ENCODE data around the gene EIF6. TPM values are rescaled to one million over a fixed set of nuclear protein-coding genes. Genes with fewer than 3 reads are reported as not detected.
A peak's percentile ranks its signal among the peaks of the same experiment; 100 is the strongest.
"Not testable (repeated sequence)": the region's sequence is repeated elsewhere in the genome, so short reads cannot be mapped to it uniquely, and the experiment has no call there.

The EIF6 gene
- total RNA-seq, 1 donor from 2014 or later: 41.2 TPM

DNA sequence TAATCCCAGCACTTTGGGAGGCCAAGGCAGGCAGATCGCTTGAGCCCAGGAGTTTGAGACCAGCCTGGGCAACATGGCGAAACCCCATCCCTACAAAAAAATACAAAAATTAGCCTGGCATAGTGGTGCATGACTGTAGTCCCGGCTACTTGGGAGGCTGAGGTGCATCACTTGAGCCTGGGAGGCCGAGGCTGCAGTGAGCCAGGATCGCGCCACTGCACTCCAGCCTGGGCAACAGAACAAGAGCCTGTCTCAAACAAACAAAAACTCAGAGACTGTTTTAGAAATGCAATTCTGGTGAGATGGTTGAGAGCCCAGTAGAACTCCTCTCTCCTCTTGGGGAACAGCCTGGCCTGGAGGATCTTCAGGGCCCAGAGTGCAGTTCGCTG lies 31.1 kb upstream of the EIF6 start:
- DNase-seq (ENCODE audit: low spot score); intact Hi-C loops (cut with DNase I): not testable (repeated sequence)

DNA sequence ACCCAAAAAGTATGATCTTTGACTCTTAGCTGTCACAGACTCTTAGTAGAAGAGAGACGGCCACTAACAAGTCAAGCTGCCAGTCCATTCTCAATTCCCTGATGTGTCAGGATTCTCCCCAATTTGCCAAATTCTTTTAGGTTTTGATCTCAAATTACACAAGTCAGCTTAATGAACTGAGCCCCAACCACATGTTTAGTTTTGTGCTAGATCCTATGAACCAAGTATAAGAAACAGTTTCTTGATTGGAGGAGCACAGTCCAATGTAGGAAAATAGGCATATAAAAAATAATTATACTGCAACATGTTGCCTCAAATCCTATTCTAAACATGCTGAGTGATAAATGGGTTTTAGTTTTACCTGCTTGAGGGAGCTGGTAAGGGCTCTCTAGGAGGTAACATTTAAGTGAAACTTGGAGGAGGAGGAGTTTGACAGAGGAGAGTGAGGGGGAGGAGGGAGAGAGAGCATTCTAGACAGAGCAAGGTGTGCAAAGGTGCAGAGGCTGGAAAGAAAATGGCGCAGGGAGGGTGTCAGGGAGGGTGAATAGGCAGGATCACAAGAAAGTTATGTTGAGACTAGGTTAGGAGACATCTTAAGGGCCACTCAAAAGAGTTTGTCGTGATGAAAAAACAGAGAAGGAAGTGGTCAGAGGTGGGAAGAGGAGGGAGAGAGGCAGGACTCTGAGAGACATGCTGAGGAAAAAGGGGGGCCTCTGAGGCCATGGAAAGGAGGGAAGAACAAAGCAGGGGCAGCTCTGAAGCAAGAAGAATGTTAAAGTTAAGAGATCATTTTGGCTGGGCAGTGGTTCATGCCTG lies 30.5 kb upstream of the EIF6 start:
- no peak for DNase-seq (ENCODE audit: low spot score)
- intact Hi-C loops (cut with DNase I): no loop called here

DNA sequence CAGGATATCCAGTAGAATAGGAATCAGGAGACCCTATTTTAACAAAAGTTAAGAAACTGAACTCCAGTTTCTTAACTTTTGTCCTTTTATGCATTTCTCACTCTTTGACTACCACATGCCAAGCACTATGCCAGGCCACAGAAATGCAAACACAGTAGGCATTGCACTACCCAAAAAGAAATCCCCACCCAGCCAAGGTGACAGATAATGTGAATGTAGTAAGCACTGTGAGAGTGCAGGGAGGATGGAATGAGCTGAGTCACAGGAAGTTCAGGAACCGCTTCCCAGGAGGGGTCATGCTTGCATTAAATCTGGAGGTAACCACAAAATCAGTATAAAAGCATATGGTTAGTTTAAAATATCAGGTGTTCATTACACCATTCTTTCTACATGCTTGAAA lies 27.7 kb upstream of the EIF6 start:
- intact Hi-C loops (cut with DNase I): no loop called here
- DNase-seq (ENCODE audit: low spot score): no peak

GRCh38 chr20:35311822-35312221 lies 27.2 kb upstream of the EIF6 start:
- no peak for DNase-seq (ENCODE audit: low spot score)
- intact Hi-C loops (cut with DNase I): no loop called here

GRCh38 chr20:35311409-35311808 lies 26.8 kb upstream of the EIF6 start:
- no peak for DNase-seq (ENCODE audit: low spot score)
- intact Hi-C loops (cut with DNase I): no loop called here

- DNase-seq (ENCODE audit: low spot score): peak; percentile 85
- intact Hi-C loops (cut with DNase I): no loop called here
These were observed 23.4 kb upstream of the EIF6 start for GRCh38 chr20:35307666-35308653.

GRCh38 chr20:35306931-35307517 lies 22.5 kb upstream of the EIF6 start:
- DNase-seq (ENCODE audit: low spot score): no peak
- intact Hi-C loops (cut with DNase I): no loop called here

- intact Hi-C loops (cut with DNase I): loop anchor here (2.0 kb wide), 1 partner anchor 141 kb away; no protein-coding TSS in a partner anchor
- DNase-seq (ENCODE audit: low spot score): no peak
These were observed 21.3 kb upstream of the EIF6 start for GRCh38 chr20:35305682-35306556.

DNA sequence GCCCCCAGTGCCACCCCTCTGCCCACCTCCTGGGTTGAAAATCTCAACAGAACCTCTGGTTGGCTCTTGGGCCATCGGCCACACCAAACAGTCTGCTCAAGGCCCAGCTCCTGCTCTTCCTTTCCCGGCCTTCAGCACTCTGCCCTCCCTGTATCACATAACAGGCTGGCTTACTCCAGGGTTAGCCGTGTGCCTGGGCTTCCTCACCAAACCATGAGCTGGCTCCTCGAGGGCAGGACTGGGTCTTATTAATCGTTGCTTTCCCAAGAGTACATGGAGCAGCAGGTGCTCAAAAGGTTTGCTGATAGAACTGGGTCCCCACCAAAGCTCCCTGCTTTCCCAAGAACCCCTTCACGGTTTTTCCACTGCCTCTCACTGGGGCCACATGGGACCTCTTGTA lies 20.4 kb upstream of the EIF6 start:
- no peak for DNase-seq (ENCODE audit: low spot score)
- intact Hi-C loops (cut with DNase I): loop anchor here (2.0 kb wide), 1 partner anchor 142 kb away; no protein-coding TSS in a partner anchor

DNA sequence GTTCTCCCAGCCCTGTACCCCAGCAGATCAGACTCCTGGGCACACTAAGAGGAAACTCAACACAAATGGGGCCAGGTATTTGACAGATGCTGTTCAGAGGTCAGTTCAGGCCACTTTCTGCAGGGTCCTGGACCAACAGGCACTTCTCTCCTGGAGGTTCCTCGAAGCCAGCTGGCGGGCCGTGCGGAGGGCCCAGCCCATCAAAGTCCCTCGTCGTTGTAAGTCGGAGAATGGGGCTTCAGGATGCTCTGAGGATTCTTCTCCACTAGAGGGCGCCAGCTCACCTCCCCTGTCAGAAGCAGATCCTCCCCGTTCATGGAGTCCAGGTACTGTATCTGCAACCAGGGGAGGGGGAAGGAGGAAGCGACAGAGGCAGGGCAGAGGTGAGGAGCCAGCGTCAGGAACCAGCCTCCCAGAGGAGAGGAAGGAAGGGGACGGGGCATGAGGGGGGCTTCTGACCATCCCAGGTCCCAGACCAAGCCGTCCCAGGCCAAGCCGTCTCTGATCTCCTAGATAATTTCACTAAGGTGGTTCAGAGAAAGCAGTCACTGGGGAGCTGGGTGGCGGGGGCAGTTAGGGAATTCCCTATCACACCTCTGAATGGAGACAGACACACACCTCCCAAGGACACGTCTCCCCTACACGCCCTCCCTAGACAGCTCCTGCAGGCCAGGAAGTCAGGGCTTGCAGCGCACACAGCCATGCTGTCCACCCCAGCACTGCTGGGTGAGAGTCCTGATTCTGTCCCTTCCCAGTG lies 19.3 kb upstream of the EIF6 start:
- intact Hi-C loops (cut with DNase I): loop anchor here (2.0 kb wide), 1 partner anchor 143 kb away; no protein-coding TSS in a partner anchor
- peak; percentile 91 for DNase-seq (ENCODE audit: low spot score)

- intact Hi-C loops (cut with DNase I): no loop called here
- no peak for DNase-seq (ENCODE audit: low spot score)
These were observed 18.8 kb upstream of the EIF6 start for GRCh38 chr20:35303382-35303734.

DNA sequence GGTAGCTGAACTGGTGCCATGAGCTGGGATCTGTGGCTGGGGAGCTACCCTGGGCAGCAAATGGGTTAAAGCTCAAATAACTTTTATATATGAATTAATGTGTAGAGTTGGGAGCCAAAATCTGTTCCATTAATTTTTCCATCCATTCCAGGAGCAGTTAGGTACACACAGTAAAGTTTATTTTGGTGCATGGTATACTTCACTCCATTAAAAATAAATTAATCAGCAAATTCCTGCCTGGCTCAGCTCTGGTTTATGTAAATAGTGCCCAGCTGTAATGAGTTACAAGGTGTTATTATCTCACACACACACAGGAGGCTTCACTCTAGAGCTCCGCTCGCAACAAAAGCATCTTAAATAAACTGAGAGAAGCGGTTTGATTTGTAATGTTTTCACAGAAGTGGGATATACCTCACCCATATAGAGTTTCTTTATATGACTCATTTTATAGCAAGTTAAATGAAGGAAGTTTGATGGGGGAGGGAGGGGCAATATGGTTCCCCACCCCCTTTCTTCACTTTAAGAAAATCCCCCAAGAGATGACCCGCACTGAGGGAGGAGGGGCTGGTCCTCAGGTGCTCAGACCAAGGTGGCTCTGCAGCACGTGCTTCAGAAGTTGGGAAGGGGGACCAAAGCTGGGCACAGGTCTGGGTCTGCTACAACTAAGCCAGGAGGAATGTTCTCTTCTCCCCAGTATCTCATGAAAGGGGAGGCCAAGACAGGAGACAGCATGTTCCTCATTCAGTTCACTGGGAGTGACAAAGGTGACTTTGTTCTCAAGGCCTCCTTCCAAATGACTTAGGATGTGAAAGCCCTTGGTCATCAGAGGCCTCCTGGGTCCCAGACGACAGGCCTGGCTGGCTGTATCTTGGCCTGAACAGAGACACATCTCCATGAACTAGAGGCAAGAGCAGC lies 18.1 kb upstream of the EIF6 start:
- intact Hi-C loops (cut with DNase I): no loop called here
- DNase-seq (ENCODE audit: low spot score): no peak

GRCh38 chr20:35301426-35301825 lies 16.9 kb upstream of the EIF6 start:
- intact Hi-C loops (cut with DNase I): no loop called here
- no peak for DNase-seq (ENCODE audit: low spot score)

DNA sequence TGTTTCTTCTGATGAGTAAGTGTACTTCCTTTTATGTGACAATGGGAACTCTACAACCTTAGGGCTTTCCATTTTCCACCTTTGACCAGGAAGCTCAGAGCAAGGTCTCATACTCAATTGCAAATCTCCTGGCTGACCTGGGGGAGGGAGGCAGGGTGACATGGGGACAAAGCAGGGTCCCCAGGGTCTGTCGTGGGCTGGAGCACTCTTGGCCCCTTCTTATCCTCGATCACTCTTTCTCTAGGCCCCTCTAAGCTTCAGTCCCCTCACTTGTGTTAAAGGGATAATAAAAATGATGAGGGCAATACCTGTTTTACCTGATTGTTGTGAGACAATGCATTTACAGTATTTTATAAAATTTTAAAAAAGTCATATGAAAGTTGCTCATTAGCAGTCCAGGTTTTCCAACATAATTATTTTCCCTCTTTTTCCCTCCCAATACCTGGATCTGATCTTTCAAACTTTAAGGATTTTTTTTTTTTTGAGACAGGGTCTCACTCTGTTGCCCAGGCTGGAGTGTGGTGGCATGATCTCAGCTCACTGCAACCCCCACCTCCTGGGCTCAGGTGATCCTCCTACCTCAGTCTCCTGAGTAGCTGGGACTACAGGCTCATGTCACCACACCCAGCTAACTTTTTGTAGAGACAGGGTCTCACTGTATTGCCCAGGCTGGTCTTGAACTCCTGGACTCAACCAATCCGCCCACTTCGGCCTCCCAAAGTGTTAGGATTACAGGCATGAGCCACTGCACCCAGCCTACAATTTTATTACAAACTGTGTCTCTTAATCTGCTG lies 16.1 kb upstream of the EIF6 start:
- intact Hi-C loops (cut with DNase I): no loop called here
- DNase-seq (ENCODE audit: low spot score): no peak

DNA sequence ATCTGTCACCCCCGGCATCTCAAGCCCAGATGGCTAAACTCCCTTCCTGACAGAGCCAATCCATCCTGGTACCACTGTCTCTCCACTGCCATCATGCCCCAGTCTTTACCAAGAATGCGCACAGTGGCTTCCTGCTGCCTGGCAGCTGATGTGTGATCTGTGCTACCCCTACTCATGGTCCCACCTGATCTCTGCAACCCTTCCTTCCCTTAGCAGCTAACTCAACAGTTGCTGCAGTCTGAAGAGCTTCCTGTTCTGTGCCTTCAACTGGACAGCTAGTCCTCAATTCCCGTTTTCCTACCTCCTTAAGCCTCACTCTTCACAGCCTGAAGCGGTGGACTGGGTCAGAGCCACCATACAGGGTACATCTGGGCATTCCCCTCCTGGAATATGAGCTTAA lies 15.2 kb upstream of the EIF6 start:
- no peak for DNase-seq (ENCODE audit: low spot score)
- intact Hi-C loops (cut with DNase I): no loop called here

GRCh38 chr20:35298264-35298663 lies 13.7 kb upstream of the EIF6 start:
- no peak for DNase-seq (ENCODE audit: low spot score)
- intact Hi-C loops (cut with DNase I): no loop called here

- DNase-seq (ENCODE audit: low spot score): no peak
- intact Hi-C loops (cut with DNase I): no loop called here
These were observed 13.2 kb upstream of the EIF6 start for GRCh38 chr20:35297740-35298139.
